Measurements from ENCODE around the gene SSRP1. TPM values are rescaled to one million over a fixed set of nuclear protein-coding genes. Genes with fewer than 3 reads are reported as not detected.
"Not testable (repeated sequence)": the region's sequence is repeated elsewhere in the genome, so short reads cannot be mapped to it uniquely, and the experiment has no call there.

Gene SSRP1
- total RNA-seq, 1 experiment from 2014 or later: 290 TPM

GRCh38 chr11:57339328-57339727 lies 3.6 kb upstream of the SSRP1 start:
- Histone ChIP-seq H2AFZ (peak overlapping the region; percentile 62), H3K9me3 (ENCODE audit: insufficient read depth, low read depth) (no peaks in the 10 kb centered on the region), H3K4me2 (peak overlapping the region; percentile 36; the same call in 1 of the 2 replicates), H3K27ac (no peak overlapping the region), H4K20me1 (ENCODE audit: insufficient read depth) (no peaks in the 10 kb centered on the region), H3K79me2 (ENCODE audit: low read depth) (peaks cover 18% of the 10 kb centered on the region), H3K36me3 (ENCODE audit: low read depth) (peaks cover 4% of the 10 kb centered on the region; the same call in 1 of the 2 replicates), H3K27me3 (ENCODE audit: insufficient read depth, low read depth) (no peaks in the 10 kb centered on the region), H3K9me2 (ENCODE audit: insufficient read depth) (no peaks in the 10 kb centered on the region), H3K4me1 (replicated peaks; ENCODE audit: insufficient read depth) (peaks cover 26% of the 10 kb centered on the region), H3F3A (ENCODE audit: insufficient read depth, low read depth) (no peaks in the 10 kb centered on the region), H3K4me3 (no peak overlapping the region)
- intact Hi-C loops (cut with micrococcal nuclease; ENCODE audit: unreplicated experiment): loop anchor here (5.0 kb wide), 1 partner anchor 497 kb away; no protein-coding TSS in a partner anchor
- POLR2A ChIA-PET (ENCODE audit: unreplicated experiment): no interaction called here
- CTCF ChIA-PET: interaction anchor here (0.9 to 1.0 kb wide), 2 partner anchors 28 to 90 kb away, joined by 3 to 5 read pairs; no protein-coding TSS in a partner anchor
- DNase-seq: no peak
- TF ChIP-seq EZH2 (IDR thresholded peaks at IDR 0.05; ENCODE audit: low read depth) (no peak), CTCF (conservative IDR thresholded peaks at IDR 0.05) (no peak)
- no TSS peak for BruUV-seq (replicated peaks)

GRCh38 chr11:57338142-57338541 lies 2.5 kb upstream of the SSRP1 start, which contains the start of gene P2RX3:
Gene P2RX3 (plus strand): TSS chr11:57338352. CDS start chr11:57338551, 199 bp downstream.
- Histone ChIP-seq H3K9me2 (ENCODE audit: insufficient read depth) (no peaks in the 10 kb centered on the region), H3K4me2 (peak within 1 kb of the TSS; percentile 36; the same call in 1 of the 2 replicates), H3K9me3 (ENCODE audit: insufficient read depth, low read depth) (no peaks in the 10 kb centered on the region), H2AFZ (peak within 1 kb of the TSS; percentile 62), H4K20me1 (ENCODE audit: insufficient read depth) (no peaks in the 10 kb centered on the region), H3K27ac (no peak within 1 kb of the TSS), H3K27me3 (ENCODE audit: insufficient read depth, low read depth) (no peaks in the 10 kb centered on the region), H3K4me1 (replicated peaks; ENCODE audit: insufficient read depth) (peaks cover 31% of the 10 kb centered on the region), H3F3A (ENCODE audit: insufficient read depth, low read depth) (no peaks in the 10 kb centered on the region), H3K36me3 (ENCODE audit: low read depth) (peaks cover 14% of the 10 kb centered on the region), H3K79me2 (ENCODE audit: low read depth) (peaks cover 30% of the 10 kb centered on the region), H3K4me3 (no peak within 1 kb of the TSS)
- TF ChIP-seq CTCF (conservative IDR thresholded peaks at IDR 0.05) (no peak), EZH2 (IDR thresholded peaks at IDR 0.05; ENCODE audit: low read depth) (no peak)
- POLR2A ChIA-PET (ENCODE audit: unreplicated experiment): interaction anchor here (0.7 kb wide), 1 partner anchor 403 kb away, joined by 3 read pairs; the partner anchor contains the start of gene SELENOH
- CTCF ChIA-PET: interaction anchor here (1.0 kb wide), 1 partner anchor 88 kb away, joined by 5 read pairs; no protein-coding TSS in a partner anchor
- intact Hi-C loops (cut with micrococcal nuclease; ENCODE audit: unreplicated experiment): loop anchor here (5.0 kb wide), 1 partner anchor 496 kb away; no protein-coding TSS in a partner anchor
- BruUV-seq (replicated peaks): no TSS peak
- no peak for DNase-seq

- H3F3A ChIP-seq (ENCODE audit: insufficient read depth, low read depth); H3K27me3 ChIP-seq (ENCODE audit: insufficient read depth, low read depth); H4K20me1 ChIP-seq (ENCODE audit: insufficient read depth); H3K9me3 ChIP-seq (ENCODE audit: insufficient read depth, low read depth); H3K9me2 ChIP-seq (ENCODE audit: insufficient read depth); H3K27ac ChIP-seq; H3K4me3 ChIP-seq; BruUV-seq (replicated peaks); DNase-seq; H2AFZ ChIP-seq; POLR2A ChIA-PET (ENCODE audit: unreplicated experiment): not testable (repeated sequence)
- Histone ChIP-seq H3K79me2 (ENCODE audit: low read depth) (peaks cover 43% of the 10 kb centered on the region), H3K4me2 (peak overlapping the region; percentile 99), H3K4me1 (replicated peaks; ENCODE audit: insufficient read depth) (peaks cover 31% of the 10 kb centered on the region), H3K36me3 (ENCODE audit: low read depth) (peaks cover 27% of the 10 kb centered on the region)
- intact Hi-C loops (cut with micrococcal nuclease; ENCODE audit: unreplicated experiment): loop anchor here (5.0 kb wide), 1 partner anchor 495 kb away; no protein-coding TSS in a partner anchor
- CTCF ChIA-PET: interaction anchor here (1.8 kb wide), 1 partner anchor 87 kb away, joined by 3 read pairs; no protein-coding TSS in a partner anchor
Observed at GRCh38 chr11:57336856-57337255, 1.2 kb upstream of the SSRP1 start.
